Activated naive CD4-positive, alpha-beta T cell treated with Interleukin-2 at 50 U/mL for 16 hours (primary cell): ENCODE measurements around the gene SHISA8.
"Not testable (repeated sequence)": the region's sequence is repeated elsewhere in the genome, so short reads cannot be mapped to it uniquely, and the experiment has no call there.

ENCODE experiments used
- DNase-seq: peaks from one replicate; pipeline ENCODE4 v3.0.0-alpha.2; 2020

The SHISA8 gene

DNA sequence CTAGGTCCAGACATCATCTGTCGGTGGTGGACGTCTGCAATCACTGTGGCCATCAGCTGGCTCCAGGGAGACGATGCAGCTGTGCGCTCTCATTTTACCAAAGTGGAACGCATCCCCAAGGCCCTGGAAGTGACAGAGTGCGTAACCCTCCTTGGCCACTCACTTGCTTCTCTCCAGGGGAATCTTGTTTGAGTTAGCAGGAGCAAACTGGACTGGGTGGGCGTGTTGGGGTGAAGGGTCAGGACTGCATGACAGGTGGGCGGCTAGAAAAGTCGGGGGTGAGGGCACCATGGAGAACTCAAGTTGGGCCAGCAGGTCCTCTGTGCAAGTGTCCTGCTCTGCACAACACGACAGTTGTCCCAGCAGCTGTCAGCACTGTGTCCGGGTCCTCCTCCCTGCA lies 16.2 kb downstream of the SHISA8 start:
- no peak for DNase-seq

GRCh38 chr22:41893591-41894375 lies 21.1 kb downstream of the SHISA8 start:
- no peak for DNase-seq

GRCh38 chr22:41892721-41893120 lies 22.2 kb downstream of the SHISA8 start:
- no peak for DNase-seq

DNA sequence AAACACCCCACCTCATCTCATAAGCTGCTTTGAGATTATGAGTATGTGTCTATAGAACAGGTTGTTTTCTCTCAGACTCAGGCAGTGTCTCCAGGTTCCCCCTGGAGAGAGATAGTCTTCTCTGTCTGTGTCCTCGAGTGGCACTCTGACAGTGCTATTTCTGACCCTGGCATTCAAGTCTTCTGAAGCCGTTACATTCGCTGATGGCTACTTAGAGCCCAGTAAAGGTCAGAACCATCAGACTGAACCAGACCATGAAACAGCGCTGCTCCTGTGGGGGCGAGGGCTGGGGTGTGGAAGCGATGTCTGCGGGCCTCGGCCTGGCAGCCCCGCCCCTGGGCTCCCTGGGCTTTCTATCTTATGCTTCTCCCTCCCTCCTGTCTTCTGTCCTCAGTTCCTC lies 23.5 kb downstream of the SHISA8 start:
- no peak for DNase-seq

- no peak for DNase-seq
Observed at GRCh38 chr22:41888627-41889200, 26.2 kb downstream of the SHISA8 start.

DNA sequence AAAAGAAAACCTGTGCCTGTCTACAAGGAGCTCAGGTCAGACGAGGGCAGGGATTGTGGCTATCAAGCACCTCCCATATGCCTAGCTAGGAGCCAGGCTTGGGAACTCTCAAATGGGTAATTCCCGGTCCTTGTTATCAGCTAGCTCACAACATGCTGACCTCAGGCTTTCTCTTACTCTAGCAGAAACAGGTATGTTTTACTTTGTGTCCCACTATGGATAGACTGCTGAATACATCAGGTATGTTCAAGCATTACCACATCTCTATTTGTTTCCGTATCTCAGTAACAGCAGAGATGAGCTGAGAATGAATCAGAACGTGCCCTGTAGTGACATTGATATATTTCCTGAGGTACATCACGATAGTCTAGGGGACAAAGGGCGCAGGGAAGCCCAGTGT lies 29.4 kb downstream of the SHISA8 start:
- DNase-seq, result no peak

- DNase-seq, result no peak
Observed at GRCh38 chr22:41885116-41885515, 29.8 kb downstream of the SHISA8 start.

DNA sequence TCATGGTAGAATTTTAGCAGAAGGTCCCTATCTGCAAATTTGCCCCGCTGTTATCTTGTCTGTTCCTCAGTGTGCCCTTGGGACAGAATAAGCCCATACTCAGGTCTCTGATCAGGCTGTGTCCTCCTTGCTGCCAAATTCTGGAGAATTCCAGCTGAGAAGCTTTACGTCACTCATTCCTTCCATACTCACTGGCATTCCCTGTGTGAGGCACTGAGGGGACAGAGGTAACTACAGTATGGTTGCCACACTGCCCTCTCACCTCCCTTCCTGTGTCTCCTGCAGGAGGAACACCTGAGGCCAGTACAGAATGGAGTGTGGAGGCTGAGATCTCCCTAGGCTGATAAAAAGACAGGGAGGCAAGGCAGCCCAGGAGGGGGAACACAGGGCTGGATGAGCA lies 31.5 kb downstream of the SHISA8 start:
- DNase-seq, result no peak

DNA sequence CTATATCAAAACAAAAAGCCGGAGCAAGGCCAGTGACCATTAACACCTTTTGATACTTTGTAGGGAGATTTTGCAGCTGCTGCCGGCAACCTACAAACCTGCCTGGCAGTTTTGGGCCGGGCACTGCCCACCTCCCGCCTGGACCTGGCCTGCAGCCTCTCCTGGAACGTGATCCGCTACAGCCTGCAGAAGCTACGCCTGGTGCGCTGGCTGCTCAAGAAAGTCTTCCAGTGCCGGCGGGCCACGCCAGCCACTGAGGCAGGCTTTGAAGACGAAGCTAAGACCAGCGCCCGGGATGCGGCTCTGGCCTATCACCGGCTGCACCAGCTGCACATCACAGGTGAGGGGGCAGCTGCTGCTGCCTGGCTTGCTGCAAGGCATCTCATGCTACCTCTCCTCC lies 34.2 kb downstream of the SHISA8 start:
- no peak for DNase-seq

- DNase-seq, result no peak
Observed at GRCh38 chr22:41876675-41877074, 38.2 kb downstream of the SHISA8 start.

GRCh38 chr22:41876275-41876674 lies 38.6 kb downstream of the SHISA8 start:
- DNase-seq, result no peak

DNA sequence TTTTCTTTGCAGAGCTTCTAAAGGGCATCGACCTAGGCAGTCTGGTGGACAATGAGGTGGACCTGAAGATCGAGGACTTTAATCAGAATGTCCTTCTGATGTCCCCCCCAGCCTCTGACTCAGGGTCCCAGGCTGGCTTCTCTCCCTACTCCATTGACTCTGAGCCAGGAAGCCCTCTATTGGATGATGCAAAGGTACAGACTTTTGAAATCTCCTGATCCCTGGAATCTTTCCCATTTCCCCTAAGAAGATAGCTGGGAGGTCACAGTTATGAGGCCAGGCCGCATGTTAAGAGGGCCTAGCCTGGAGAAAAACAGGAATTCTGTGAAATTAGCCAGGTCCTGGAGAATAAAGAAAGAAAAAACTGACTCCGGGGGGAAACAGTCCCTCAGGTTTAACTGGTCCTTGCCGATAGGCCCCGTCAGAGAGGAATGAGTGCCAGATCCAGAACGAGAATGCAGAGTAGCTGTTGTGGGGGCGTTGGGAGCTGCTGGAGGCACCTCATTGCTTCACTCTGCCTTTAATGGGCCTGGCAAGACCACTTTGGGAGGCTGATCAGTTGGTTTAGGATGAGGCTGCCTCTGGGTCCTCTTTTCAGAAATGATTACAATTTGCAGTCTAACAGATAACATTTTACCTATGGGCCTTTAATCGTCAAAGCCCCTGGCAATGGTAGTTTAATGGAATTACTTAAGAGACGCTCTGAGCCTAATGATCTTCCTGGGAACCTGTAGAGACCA lies 39.2 kb downstream of the SHISA8 start:
- DNase-seq, result no peak

DNA sequence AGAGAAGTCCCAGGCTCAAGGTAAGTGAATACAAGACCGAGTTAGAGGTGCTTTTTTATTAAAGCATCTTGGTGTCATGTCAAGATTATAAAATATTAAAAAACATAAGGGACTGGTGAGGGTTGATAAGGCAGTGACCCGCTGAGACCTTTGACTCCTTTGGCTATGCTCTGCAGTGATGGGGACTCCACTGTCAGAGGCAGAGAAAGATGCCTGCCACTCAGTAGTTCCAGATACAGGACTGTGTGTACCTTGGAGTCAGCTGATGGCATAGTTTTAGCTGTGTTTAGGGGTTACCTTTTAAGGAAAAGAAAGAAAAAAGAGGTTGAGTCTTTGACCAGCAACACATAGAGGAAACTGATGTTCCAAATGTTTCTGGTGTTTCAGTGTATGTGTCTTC lies 40.8 kb downstream of the SHISA8 start:
- DNase-seq, result no peak

DNA sequence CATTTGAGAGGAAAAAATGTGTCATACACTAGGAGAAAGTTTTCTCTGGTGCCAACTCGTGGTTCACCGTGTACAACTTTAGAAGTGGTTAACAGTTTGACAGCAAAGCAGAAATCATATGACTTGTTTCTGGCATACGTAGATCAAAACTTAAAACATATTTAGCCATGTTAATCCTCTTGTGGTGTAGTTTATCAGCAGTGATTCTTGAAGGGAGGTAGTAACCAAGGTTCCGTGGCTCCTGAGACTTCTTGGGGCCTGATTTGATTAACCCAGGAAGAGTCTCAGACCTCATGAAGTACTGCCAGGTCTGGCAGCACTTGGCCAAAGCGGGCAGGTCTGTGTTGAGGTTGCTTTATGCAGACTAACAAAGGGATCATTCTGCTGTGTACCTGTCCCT lies 41.5 kb downstream of the SHISA8 start:
- peak; percentile 25 for DNase-seq

GRCh38 chr22:41870786-41871185 lies 44.1 kb downstream of the SHISA8 start:
- DNase-seq, result no peak

DNA sequence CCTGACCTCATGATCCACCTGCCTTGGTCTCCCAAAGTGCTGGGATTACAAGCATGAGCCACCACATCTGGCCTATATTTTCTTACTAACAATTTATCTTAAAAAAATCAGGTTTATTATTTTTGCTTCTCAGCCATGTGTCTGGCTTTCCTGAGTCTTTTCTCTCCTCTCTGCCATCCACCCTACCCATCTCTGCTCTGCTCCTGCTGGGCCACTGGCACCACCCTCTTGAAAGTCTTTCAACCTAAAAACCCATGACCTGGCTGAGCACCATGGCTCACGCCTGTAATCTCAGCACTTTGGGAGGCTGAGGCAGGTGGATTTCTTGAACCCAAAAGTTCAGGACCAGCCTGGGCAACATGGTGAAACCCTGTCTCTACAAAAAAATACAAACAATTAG lies 44.8 kb downstream of the SHISA8 start:
- not testable (repeated sequence) for DNase-seq

DNA sequence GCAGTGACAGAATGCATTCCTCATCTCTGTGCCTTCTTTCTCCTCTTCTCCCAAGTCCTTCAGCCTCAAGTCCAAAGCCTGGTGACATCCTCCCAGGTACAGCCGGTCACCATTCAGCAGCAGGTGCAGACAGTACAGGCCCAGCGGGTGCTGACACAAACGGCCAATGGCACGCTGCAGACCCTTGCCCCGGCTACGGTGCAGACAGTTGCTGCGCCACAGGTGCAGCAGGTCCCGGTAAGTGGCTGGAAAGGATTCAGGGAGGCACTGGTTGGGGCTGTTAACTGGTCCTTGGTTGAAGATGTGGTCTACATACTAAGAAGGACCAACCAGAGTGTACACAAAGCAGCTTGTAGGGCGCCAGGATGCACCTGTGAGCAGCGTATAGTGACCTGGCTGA lies 46.3 kb downstream of the SHISA8 start:
- no peak for DNase-seq

DNA sequence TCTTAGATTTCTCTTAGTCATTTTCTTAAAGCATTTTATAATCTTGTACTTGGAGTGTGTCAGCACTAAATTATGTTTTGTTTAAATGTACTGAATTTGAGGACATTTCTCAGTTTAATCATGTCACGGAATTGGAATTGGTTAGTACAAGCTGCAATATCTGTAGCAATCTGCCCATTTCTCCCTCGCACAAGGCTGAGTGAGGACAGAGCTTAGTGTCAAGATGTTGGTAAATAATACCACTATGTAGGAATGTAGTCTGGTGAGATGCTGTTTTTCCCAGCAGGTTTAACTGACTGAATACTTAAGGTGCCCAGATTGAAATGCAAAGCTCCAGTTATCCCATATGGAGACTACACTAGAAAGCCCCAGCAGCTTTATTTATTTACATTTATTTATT lies 51.4 kb downstream of the SHISA8 start:
- DNase-seq, result no peak

DNA sequence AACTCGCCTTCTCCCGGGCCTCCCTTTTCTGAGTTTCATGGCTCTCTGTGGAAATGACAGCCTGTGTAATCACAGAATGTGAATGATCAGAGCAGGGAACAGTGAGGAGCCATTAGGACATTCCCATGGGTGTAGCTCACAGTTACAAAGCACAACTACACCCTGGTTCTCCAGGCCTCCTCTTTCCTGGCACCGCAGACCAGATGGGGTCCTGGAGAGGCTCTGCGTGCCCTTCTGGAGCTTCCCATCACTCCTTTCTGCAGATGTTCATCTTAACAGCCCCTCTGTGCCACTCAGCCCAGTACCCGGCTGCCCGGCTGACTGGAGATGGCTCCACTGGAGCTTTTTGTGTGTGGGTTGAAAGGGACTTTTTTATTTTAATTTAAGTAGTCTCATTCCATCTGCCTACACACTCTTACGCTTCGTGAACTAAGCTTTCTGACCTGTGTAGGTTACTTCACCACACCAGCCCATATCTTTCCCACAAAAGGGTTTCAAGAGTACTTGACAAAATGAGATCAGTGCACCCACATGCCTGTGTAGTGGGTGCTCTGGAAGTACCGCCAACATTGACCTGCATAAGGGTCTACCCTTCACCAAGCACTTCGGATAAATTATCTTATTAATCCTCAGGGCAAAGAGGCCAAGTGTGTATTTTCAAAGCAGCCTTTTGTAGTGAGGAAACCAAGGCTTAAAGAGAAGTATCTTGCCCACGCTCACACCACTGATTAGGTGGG lies 52.2 kb downstream of the SHISA8 start:
- peak; percentile 72 for DNase-seq

GRCh38 chr22:41862160-41862529 lies 52.7 kb downstream of the SHISA8 start:
- DNase-seq, result peak; percentile 65
